GM23338 (cell line): ENCODE measurements around the gene SPACA5. TPM values are rescaled to one million over a fixed set of nuclear protein-coding genes. Genes with fewer than 3 reads are reported as not detected.

Source experiments
- ATAC-seq: fragments of 200-7000 bp; cut with Tn5 transposase; 3 replicates; pipeline ENCODE4 v1.9.1; 2020
- DNase-seq: peaks from one replicate; pipeline ENCODE4 v3.0.0-alpha.2; 2015; ENCODE audit warnings: low spot score
- H2AFZ ChIP-seq: fragments of 200-600 bp; sonication (generic); 2 replicates; pipeline ENCODE4 v1.8.0; 2016; ENCODE audit warnings: antibody characterized with exemption, mild to moderate bottlenecking, moderate library complexity
- H3F3A ChIP-seq: fragments of 200-600 bp; sonication (generic); replicated peaks from 2 replicates; pipeline ENCODE4 v1.8.0; 2017; ENCODE audit warnings: antibody characterized with exemption, mixed run types, low read depth
- H3K27ac ChIP-seq: fragments of 200-600 bp; sonication (generic); 2 replicates; pipeline ENCODE4 v1.6.1; 2016; ENCODE audit warnings: low read depth
- H3K27me3 ChIP-seq: fragments of 200-600 bp; sonication (generic); 2 replicates; pipeline ENCODE4 v1.8.0; 2016; ENCODE audit warnings: mild to moderate bottlenecking, mixed run types, moderate library complexity; ENCODE audit not compliant: insufficient read depth
- H3K36me3 ChIP-seq: fragments of 200-600 bp; sonication (generic); 2 replicates; pipeline ENCODE4 v1.8.0; 2016; ENCODE audit warnings: mild to moderate bottlenecking; ENCODE audit not compliant: insufficient read depth
- H3K4me1 ChIP-seq: fragments of 200-600 bp; sonication (generic); 2 replicates; pipeline ENCODE4 v1.8.0; 2016; ENCODE audit warnings: mild to moderate bottlenecking, moderate library complexity; ENCODE audit not compliant: insufficient read depth
- H3K4me2 ChIP-seq: fragments of 200-600 bp; sonication (generic); 2 replicates; pipeline ENCODE4 v1.7.1; 2017; ENCODE audit warnings: mixed run types
- H3K4me3 ChIP-seq: fragments of 200-600 bp; sonication (generic); 2 replicates; pipeline ENCODE4 v1.6.1; 2016; ENCODE audit warnings: mixed run types
- H3K79me2 ChIP-seq: fragments of 200-600 bp; sonication (generic); replicated peaks from 2 replicates; pipeline ENCODE4 v1.8.0; 2017; ENCODE audit warnings: mild to moderate bottlenecking; ENCODE audit not compliant: insufficient read depth
- H3K9me2 ChIP-seq: fragments of 200-600 bp; sonication (generic); 2 replicates; pipeline ENCODE4 v1.8.0; 2017; ENCODE audit not compliant: insufficient read depth
- H4K20me1 ChIP-seq: fragments of 200-600 bp; sonication (generic); replicated peaks from 2 replicates; pipeline ENCODE4 v1.8.0; 2017; ENCODE audit warnings: mild to moderate bottlenecking; ENCODE audit not compliant: insufficient read depth
- H3K27ac Mint-ChIP-seq: 2 replicates; pipeline ENCODE4 v1.8.0; 2020; ENCODE audit warnings: inconsistent platforms, mild to moderate bottlenecking, moderate library complexity, mixed read lengths
- H3K27me3 Mint-ChIP-seq: 3 replicates; pipeline ENCODE4 v1.8.0; 2022; ENCODE audit warnings: low read depth, mild to moderate bottlenecking, moderate library complexity, mixed read lengths, inconsistent platforms; ENCODE audit not compliant: insufficient read depth, poor library complexity
- H3K36me3 Mint-ChIP-seq: 3 replicates; pipeline ENCODE4 v1.8.0; 2021; ENCODE audit warnings: low read depth, mild to moderate bottlenecking, inconsistent platforms, moderate library complexity, mixed read lengths
- H3K4me1 Mint-ChIP-seq: 3 replicates; pipeline ENCODE4 v1.8.0; 2020; ENCODE audit warnings: mild to moderate bottlenecking, inconsistent platforms, mixed read lengths
- H3K4me3 Mint-ChIP-seq: 3 replicates; pipeline ENCODE4 v1.8.0; 2021; ENCODE audit warnings: moderate library complexity, mild to moderate bottlenecking, inconsistent platforms, mixed read lengths
- H3K9me3 Mint-ChIP-seq: 3 replicates; pipeline ENCODE4 v1.8.0; 2020; ENCODE audit warnings: moderate library complexity, mild to moderate bottlenecking, inconsistent platforms, mixed read lengths
- CTCF ChIP-seq, 2 experiments: fragments of 200-600 bp in 1 of 2; sonication (generic) in 1 of 2; conservative IDR thresholded peaks; 2 replicates each; pipeline versions ENCODE4 v1.5.1 to v1.6.1; 2016 to 2017; ENCODE audit warnings: antibody characterized with exemption in 2 of 2, low read depth in 2 of 2, mild to moderate bottlenecking in 2 of 2, moderate library complexity in 1 of 2
- ETS1 ChIP-seq: IDR thresholded peaks from 2 replicates; pipeline ENCODE4 v1.6.1; 2016; ENCODE audit warnings: antibody characterized with exemption
- EZH2 ChIP-seq: fragments of 200-600 bp; sonication (generic); IDR thresholded peaks from one replicate; pipeline ENCODE4 v1.8.0; 2017; ENCODE audit warnings: antibody characterized with exemption, mild to moderate bottlenecking, low read depth; ENCODE audit not compliant: unreplicated experiment
- EZH2phosphoT487 ChIP-seq: fragments of 200-600 bp; sonication (generic); IDR thresholded peaks from one replicate; pipeline ENCODE4 v1.8.1; 2018; ENCODE audit warnings: antibody characterized with exemption; ENCODE audit not compliant: unreplicated experiment
- JUNB ChIP-seq: IDR thresholded peaks from one replicate; pipeline ENCODE4 v1.6.1; 2016; ENCODE audit warnings: antibody characterized with exemption; ENCODE audit not compliant: unreplicated experiment
- NANOG ChIP-seq: IDR thresholded peaks from 2 replicates; pipeline ENCODE4 v1.6.1; 2016; ENCODE audit warnings: antibody characterized with exemption, borderline replicate concordance
- POLR2AphosphoS5 ChIP-seq: IDR thresholded peaks from 2 replicates; pipeline ENCODE4 v1.6.1; 2016; ENCODE audit warnings: antibody characterized with exemption, low read depth
- REST ChIP-seq: IDR thresholded peaks from one replicate; pipeline ENCODE4 v1.6.1; 2018; ENCODE audit warnings: antibody characterized with exemption; ENCODE audit not compliant: unreplicated experiment
- STAT1 ChIP-seq: IDR thresholded peaks from one replicate; pipeline ENCODE4 v1.6.1; 2016; ENCODE audit warnings: antibody characterized with exemption; ENCODE audit not compliant: unreplicated experiment
- ZNF114 ChIP-seq: fragments of 250-450 bp; sonication (Bioruptor Pico); IDR thresholded peaks from 2 replicates; pipeline ENCODE4 v1.5.0; 2020; ENCODE audit warnings: mild to moderate bottlenecking, moderate library complexity
- ZNF462 ChIP-seq: fragments of 250-450 bp; sonication (Bioruptor Pico); IDR thresholded peaks from 2 replicates; pipeline ENCODE4 v1.5.0; 2020; ENCODE audit warnings: mild to moderate bottlenecking, moderate library complexity
- polyA plus RNA-seq: library from polyadenylated mRNA; unstranded; fragments of >200 nt; fragmentation: Nextera tagmentation; extraction: Ambion mirVana; gene quantifications from 2 replicates; pipeline ENCODE4 v1.2.1, GENCODE V29; 2016
- total RNA-seq: library from RNA; depleted of rRNA; stranded (reverse); fragments of >200 nt; shearing (Covaris generic); gene quantifications from 2 replicates; pipeline ENCODE4 v1.2.3, GENCODE V29; 2014

The SPACA5 gene
- total and polyA plus RNA-seq, 2 experiments from 2014 or later: not detected

GRCh38 chrX:47973235-47973634, 33.6 kb upstream of the SPACA5 start:
- H3F3A ChIP-seq: 0 out of 2 replicates have a peak, but pooled peaks cover 3% of the 10 kb centered on the region
- Mint-ChIP-seq H3K4me1 (no peaks in the 10 kb centered on the region), H3K36me3 (peaks cover 69% of the 10 kb centered on the region), H3K4me3 (no peak overlapping the region; the same call in 2 of the 3 replicates), H3K27me3 (peaks cover 4% of the 10 kb centered on the region), H3K9me3 (peaks cover 72% of the 10 kb centered on the region), H3K27ac (no peak overlapping the region)
- H3K4me1 ChIP-seq: no peaks in the 10 kb centered on the region
- H3K36me3 ChIP-seq: peaks cover 13% of the 10 kb centered on the region
- ATAC-seq (no peak), DNase-seq (no peak)
- TF ChIP-seq CTCF (conservative IDR thresholded peaks at IDR 0.05; ENCODE audit: low read depth in 2 of 2) (no peak), NANOG (no peak), REST (no peak), STAT1 (no peak), EZH2phosphoT487 (no peak), JUNB (no peak), POLR2AphosphoS5 (no peak), EZH2 (no peak), ZNF114 (CRISPR knock-in tag) (no peak), ETS1 (no peak), ZNF462 (CRISPR knock-in tag) (no peak)
- no peak overlapping the region for H3K4me3 ChIP-seq
- no peak overlapping the region for H3K4me2 ChIP-seq
- H3K79me2 ChIP-seq: no peaks in the 10 kb centered on the region
- no peaks in the 10 kb centered on the region for H3K9me2 ChIP-seq
- H2AFZ ChIP-seq: no peak overlapping the region
- H4K20me1 ChIP-seq: no peaks in the 10 kb centered on the region
- no peaks in the 10 kb centered on the region for H3K27me3 ChIP-seq
- no peak overlapping the region for H3K27ac ChIP-seq
